Sigmoid colon (tissue), 4 donors: ENCODE results near the gene PADI1.

Experiments
- EP300 ChIP-seq, 4 donors: sonication (generic); formaldehyde crosslinking; IDR thresholded peaks; one replicate each; pipeline ENCODE4 v1.6.1; 2017; ENCODE audit warnings: antibody characterized with exemption in 4 of 4
- POLR2AphosphoS5 ChIP-seq, 4 donors: sonication (generic); formaldehyde crosslinking; IDR thresholded peaks; one replicate each; pipeline ENCODE4 v1.6.1; 2017; ENCODE audit warnings: antibody characterized with exemption in 4 of 4
- TF ChIP-seq, protein P1 (sequence below), 4 experiments: fragments of 450-650 bp in 3 of 4; fragments of 200-600 bp in 1 of 4; IDR thresholded peaks; one replicate each; pipeline ENCODE4 v1.5.1; 2016 to 2019; ENCODE audit warnings: antibody characterized with exemption in 4 of 4, mild to moderate bottlenecking in 3 of 4, moderate library complexity in 2 of 4

DNA sequence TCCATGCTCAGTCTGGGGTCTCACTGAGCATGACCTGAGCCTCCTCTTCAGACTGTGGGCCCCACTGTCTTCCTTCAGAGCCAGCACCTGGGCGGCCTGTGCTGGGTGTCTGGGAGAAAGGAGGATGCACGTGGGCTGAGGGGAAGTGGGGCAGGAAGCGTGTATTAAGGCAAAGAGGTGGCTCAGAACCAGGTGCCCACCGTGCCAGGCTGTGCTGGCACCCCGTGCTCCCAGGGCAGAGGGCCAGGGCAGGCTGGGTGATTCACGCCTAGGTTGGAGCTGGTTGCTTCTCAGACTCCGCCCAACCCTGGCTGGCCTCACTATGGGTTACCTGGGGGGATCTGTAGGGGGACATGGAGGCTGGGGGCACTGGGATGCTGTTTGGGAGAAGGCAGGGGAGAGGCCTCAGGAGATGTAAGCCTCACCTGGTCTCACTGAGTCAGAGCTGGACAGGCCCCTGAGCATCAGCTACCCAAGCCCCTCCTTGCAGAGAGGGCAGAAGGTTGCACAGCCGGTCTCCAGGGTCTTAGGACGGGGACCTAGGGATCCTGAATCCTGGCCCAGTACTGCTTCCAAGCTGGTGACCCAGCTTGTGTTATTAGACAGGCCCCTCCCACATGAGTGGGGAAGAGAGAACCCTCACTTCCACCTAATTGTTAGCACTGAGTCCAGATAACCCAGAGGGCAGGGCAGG lies 18.6 kb upstream of the PADI1 start:
- TF ChIP-seq, protein P1, sequence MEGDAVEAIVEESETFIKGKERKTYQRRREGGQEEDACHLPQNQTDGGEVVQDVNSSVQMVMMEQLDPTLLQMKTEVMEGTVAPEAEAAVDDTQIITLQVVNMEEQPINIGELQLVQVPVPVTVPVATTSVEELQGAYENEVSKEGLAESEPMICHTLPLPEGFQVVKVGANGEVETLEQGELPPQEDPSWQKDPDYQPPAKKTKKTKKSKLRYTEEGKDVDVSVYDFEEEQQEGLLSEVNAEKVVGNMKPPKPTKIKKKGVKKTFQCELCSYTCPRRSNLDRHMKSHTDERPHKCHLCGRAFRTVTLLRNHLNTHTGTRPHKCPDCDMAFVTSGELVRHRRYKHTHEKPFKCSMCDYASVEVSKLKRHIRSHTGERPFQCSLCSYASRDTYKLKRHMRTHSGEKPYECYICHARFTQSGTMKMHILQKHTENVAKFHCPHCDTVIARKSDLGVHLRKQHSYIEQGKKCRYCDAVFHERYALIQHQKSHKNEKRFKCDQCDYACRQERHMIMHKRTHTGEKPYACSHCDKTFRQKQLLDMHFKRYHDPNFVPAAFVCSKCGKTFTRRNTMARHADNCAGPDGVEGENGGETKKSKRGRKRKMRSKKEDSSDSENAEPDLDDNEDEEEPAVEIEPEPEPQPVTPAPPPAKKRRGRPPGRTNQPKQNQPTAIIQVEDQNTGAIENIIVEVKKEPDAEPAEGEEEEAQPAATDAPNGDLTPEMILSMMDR (IDR thresholded peaks at IDR 0.05) = no peak
- no peak for TF ChIP-seq EP300 (IDR thresholded peaks at IDR 0.05)
- TF ChIP-seq POLR2AphosphoS5 (IDR thresholded peaks at IDR 0.05) = no peak
